Panc1 (cell line): ENCODE measurements around the gene KCNAB1. TPM values are rescaled to one million over a fixed set of nuclear protein-coding genes. Genes with fewer than 3 reads are reported as not detected.
"Not testable (repeated sequence)": the region's sequence is repeated elsewhere in the genome, so short reads cannot be mapped to it uniquely, and the experiment has no call there.

Experiments
- ATAC-seq: fragments of 200-7000 bp; cut with Tn5 transposase; 2 replicates; pipeline ENCODE4 v1.9.1; 2020; ENCODE audit warnings: mild to moderate bottlenecking, moderate library complexity
- BruUV-seq: library from RNA; stranded (reverse); fragments of 400-500 nt; replicated peaks from 2 replicates; lab custom pipeline; 2021; lab: Mats Ljungman, UMichigan
- CTCF ChIA-PET: fragments of 300-600 bp; sonication (Branson Sonifier 250); formaldehyde crosslinking; loops from one replicate; lab custom pipeline; 2022; ENCODE audit warnings: antibody characterized with exemption; lab: Charles Lee
- POLR2A ChIA-PET: fragments of 300-600 bp; sonication (Branson Sonifier 250); formaldehyde crosslinking; loops from one replicate; lab custom pipeline; 2022; ENCODE audit warnings: antibody characterized with exemption; lab: Charles Lee
- DNase-seq: peaks from one replicate; pipeline ENCODE4 v3.0.0-alpha.2; 2010; ENCODE audit warnings: low read depth, low spot score
- H3K27ac ChIP-seq: 2 replicates; pipeline ENCODE4 v1.5.1; 2011; ENCODE audit warnings: mild to moderate bottlenecking, low read length, inconsistent platforms
- H3K27me3 ChIP-seq: fragments of 200-500 bp; sonication (Bioruptor generic); 2 replicates; pipeline ENCODE4 v1.6.0; 2014; ENCODE audit warnings: low read length, inconsistent platforms; ENCODE audit not compliant: control insufficient read depth, insufficient read depth
- H3K36me3 ChIP-seq: fragments of 200-500 bp; sonication (Bioruptor generic); 2 replicates; pipeline ENCODE4 v1.5.1; 2014; ENCODE audit warnings: inconsistent platforms, mild to moderate bottlenecking, low read length, moderate library complexity; ENCODE audit not compliant: control insufficient read depth, insufficient read depth
- H3K4me1 ChIP-seq: 2 replicates; pipeline ENCODE4 v1.5.1; 2011; ENCODE audit warnings: inconsistent platforms, mild to moderate bottlenecking, low read length, moderate library complexity; ENCODE audit not compliant: control insufficient read depth, insufficient read depth
- H3K4me3 ChIP-seq, 2 experiments: 2 replicates each; pipeline ENCODE4 v1.5.1; 2011 to 2012; ENCODE audit warnings: low read depth in 2 of 2, low read length in 2 of 2, mild to moderate bottlenecking in 2 of 2, inconsistent platforms in 1 of 2, moderate library complexity in 1 of 2
- H3K9me3 ChIP-seq: fragments of 200-500 bp; sonication (Bioruptor generic); 2 replicates; pipeline ENCODE4 v1.5.1; 2014; ENCODE audit warnings: low read depth, mild to moderate bottlenecking, inconsistent platforms, low read length, moderate library complexity; ENCODE audit not compliant: control insufficient read depth, insufficient read depth
- POLR2AphosphoS5 ChIP-seq: IDR thresholded peaks from 2 replicates; pipeline ENCODE4 v1.6.1; 2012; ENCODE audit warnings: mild to moderate bottlenecking, low read depth, low read length, moderate library complexity
- SIN3A ChIP-seq: IDR thresholded peaks from 2 replicates; pipeline ENCODE4 v1.6.1; 2012; ENCODE audit warnings: low read depth, mild to moderate bottlenecking, low read length, moderate library complexity, borderline replicate concordance; ENCODE audit not compliant: insufficient read depth
- TCF7L2 ChIP-seq: IDR thresholded peaks from 2 replicates; pipeline ENCODE4 v1.6.1; 2011; ENCODE audit warnings: mild to moderate bottlenecking, low read depth, low read length, inconsistent platforms
- in situ Hi-C: cut with HindIII; loops from 2 replicates; pipeline ENCODE4 v1.10.0; 2016; ENCODE audit warnings: low sequenced_read_pairs, low pct_unique_long_range_greater_than_20kb
- intact Hi-C: fragments of 100-400 bp; cut with micrococcal nuclease; formaldehyde crosslinking; loops from one replicate; pipeline ENCODE4 v1.10.0; 2022; ENCODE audit not compliant: unreplicated experiment
- total RNA-seq: library from RNA; stranded (reverse); gene quantifications from one replicate; pipeline ENCODE4 v1.2.1, GENCODE V29; 2021; ENCODE audit not compliant: unreplicated experiment
- TF ChIP-seq, protein P1 (sequence below): fragments of 450-650 bp; IDR thresholded peaks from 2 replicates; pipeline ENCODE4 v1.5.1; 2017; ENCODE audit warnings: mild to moderate bottlenecking
- TF ChIP-seq, protein P2 (sequence below), 2 experiments: IDR thresholded peaks; 2 replicates each; pipeline ENCODE4 v1.6.1; 2011 to 2012; ENCODE audit warnings: low read depth in 2 of 2, control low read depth in 1 of 2, low read length in 1 of 2, mild to moderate bottlenecking in 1 of 2, moderate library complexity in 1 of 2; ENCODE audit not compliant: insufficient read depth in 1 of 2

Gene KCNAB1
- total RNA-seq, 1 experiment from 2014 or later = not detected

DNA sequence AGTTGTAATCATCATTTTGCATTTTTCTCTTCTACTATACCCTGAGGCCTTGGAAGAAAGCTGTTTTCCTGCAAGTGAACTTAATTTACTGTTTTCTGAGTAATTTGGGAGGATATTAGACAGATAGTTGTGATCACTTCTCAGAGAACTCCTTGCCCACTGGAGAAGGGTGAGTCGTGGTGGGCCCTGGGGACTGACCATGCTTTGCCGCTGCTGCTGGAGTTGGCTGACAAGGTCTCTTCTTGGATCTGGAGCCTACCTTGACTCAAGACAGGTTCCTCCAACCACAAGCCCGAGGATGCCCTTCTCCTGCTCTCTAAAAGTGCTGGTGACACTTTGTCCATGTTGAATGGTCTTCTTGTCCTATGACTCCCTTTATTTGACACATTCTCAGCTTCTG, 68.4 kb downstream of the KCNAB1 start:
- ChIA-PET CTCF (no interaction called here), POLR2A (no interaction called here)
- H3K9me3 ChIP-seq = no peaks in the 10 kb centered on the region
- TF ChIP-seq, protein P1, sequence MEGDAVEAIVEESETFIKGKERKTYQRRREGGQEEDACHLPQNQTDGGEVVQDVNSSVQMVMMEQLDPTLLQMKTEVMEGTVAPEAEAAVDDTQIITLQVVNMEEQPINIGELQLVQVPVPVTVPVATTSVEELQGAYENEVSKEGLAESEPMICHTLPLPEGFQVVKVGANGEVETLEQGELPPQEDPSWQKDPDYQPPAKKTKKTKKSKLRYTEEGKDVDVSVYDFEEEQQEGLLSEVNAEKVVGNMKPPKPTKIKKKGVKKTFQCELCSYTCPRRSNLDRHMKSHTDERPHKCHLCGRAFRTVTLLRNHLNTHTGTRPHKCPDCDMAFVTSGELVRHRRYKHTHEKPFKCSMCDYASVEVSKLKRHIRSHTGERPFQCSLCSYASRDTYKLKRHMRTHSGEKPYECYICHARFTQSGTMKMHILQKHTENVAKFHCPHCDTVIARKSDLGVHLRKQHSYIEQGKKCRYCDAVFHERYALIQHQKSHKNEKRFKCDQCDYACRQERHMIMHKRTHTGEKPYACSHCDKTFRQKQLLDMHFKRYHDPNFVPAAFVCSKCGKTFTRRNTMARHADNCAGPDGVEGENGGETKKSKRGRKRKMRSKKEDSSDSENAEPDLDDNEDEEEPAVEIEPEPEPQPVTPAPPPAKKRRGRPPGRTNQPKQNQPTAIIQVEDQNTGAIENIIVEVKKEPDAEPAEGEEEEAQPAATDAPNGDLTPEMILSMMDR = no peak
- TF ChIP-seq SIN3A = no peak
- TF ChIP-seq POLR2AphosphoS5 = no peak
- TF ChIP-seq, protein P2, sequence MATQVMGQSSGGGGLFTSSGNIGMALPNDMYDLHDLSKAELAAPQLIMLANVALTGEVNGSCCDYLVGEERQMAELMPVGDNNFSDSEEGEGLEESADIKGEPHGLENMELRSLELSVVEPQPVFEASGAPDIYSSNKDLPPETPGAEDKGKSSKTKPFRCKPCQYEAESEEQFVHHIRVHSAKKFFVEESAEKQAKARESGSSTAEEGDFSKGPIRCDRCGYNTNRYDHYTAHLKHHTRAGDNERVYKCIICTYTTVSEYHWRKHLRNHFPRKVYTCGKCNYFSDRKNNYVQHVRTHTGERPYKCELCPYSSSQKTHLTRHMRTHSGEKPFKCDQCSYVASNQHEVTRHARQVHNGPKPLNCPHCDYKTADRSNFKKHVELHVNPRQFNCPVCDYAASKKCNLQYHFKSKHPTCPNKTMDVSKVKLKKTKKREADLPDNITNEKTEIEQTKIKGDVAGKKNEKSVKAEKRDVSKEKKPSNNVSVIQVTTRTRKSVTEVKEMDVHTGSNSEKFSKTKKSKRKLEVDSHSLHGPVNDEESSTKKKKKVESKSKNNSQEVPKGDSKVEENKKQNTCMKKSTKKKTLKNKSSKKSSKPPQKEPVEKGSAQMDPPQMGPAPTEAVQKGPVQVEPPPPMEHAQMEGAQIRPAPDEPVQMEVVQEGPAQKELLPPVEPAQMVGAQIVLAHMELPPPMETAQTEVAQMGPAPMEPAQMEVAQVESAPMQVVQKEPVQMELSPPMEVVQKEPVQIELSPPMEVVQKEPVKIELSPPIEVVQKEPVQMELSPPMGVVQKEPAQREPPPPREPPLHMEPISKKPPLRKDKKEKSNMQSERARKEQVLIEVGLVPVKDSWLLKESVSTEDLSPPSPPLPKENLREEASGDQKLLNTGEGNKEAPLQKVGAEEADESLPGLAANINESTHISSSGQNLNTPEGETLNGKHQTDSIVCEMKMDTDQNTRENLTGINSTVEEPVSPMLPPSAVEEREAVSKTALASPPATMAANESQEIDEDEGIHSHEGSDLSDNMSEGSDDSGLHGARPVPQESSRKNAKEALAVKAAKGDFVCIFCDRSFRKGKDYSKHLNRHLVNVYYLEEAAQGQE (IDR thresholded peaks at IDR 0.05; ENCODE audit: insufficient read depth in 1 of 2, low read depth in 2 of 2, low read length in 1 of 2) = no peak
- TF ChIP-seq TCF7L2 = no peak
- no peaks in the 10 kb centered on the region for H3K27me3 ChIP-seq
- H3K4me1 ChIP-seq = no peaks in the 10 kb centered on the region
- ATAC-seq (no peak), DNase-seq (no peak)
- H3K27ac ChIP-seq = no peak overlapping the region
- no peaks in the 10 kb centered on the region for H3K36me3 ChIP-seq
- in situ Hi-C loops = no loop called here
- intact Hi-C loops = no loop called here
- no peak overlapping the region for H3K4me3 ChIP-seq
- no TSS peak for BruUV-seq

DNA sequence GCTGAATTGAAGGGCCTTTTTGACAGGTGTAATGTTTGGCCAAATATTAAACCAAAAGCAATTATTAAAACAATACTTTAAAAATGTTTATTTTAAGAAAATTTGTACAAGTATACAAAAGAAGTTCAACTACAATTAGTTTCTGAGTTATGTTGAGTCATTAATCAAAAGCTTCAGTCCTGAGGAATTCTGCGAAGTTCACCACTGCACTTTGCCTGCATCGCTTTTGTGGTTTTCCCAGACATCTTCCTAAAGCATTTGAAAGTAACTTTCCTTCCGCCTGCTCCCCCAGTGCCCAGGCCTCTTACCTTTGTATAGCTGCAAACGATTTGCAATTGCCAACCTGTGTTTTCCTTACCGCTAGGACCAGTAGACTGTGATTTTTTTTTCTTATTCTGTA, 69.5 kb downstream of the KCNAB1 start:
- TF ChIP-seq, protein P2 (IDR thresholded peaks at IDR 0.05; ENCODE audit: insufficient read depth in 1 of 2, low read depth in 2 of 2, low read length in 1 of 2) = no peak
- TF ChIP-seq, protein P1 = no peak
- no peak for TF ChIP-seq SIN3A
- no peak for TF ChIP-seq TCF7L2
- TF ChIP-seq POLR2AphosphoS5 = no peak
- Histone ChIP-seq H3K27me3 (no peaks in the 10 kb centered on the region), H3K27ac (no peak overlapping the region), H3K36me3 (no peaks in the 10 kb centered on the region), H3K4me1 (no peaks in the 10 kb centered on the region), H3K4me3 (no peak overlapping the region), H3K9me3 (no peaks in the 10 kb centered on the region)
- no peak for ATAC-seq
- intact Hi-C loops = no loop called here
- in situ Hi-C loops = no loop called here
- ChIA-PET POLR2A (no interaction called here), CTCF (no interaction called here)
- DNase-seq = no peak
- no TSS peak for BruUV-seq

DNA sequence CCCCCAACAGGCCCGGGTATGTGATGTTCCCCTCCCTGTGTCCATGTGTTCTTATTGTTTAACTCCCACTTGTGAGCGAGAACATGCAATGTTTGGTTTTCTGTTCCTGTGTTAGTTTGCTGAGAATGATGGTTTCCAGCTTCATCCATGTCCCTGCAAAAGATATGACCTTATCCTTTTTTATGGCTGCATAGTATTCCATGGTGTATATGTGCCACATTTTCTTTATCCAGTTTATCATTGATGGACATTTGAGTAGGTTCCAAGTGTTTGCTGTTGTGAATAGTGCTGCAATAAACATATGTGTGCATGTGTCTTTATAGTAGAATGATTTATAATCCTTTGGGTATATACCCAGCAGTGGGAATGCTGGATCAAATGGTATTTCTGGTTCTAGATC, 74.6 kb downstream of the KCNAB1 start:
- CTCF ChIA-PET, intact Hi-C loops, BruUV-seq: not testable (repeated sequence)

DNA sequence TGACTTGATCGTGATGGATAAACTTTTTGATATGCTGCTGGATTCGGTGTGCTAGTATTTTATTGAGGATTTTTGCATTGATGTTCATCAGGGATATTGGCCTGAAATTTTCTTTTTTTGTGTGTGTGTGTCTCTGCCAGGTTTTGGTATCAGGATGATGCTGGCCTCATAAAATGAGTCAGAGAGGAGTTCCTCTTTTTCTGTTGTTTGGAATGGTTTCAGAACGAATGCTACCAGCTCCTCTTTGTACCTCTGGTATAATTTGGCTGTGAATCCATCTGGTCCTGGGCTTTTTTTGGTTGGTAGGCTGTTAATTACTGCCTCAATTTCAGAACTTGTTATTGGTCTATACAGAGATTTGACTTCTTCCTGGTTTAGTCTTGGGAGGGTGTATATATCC, 76.8 kb downstream of the KCNAB1 start:
- ATAC-seq, in situ Hi-C loops, intact Hi-C loops, CTCF ChIA-PET, DNase-seq, H3K4me1 ChIP-seq, H3K27me3 ChIP-seq, H3K9me3 ChIP-seq, POLR2A ChIA-PET, H3K4me3 ChIP-seq, H3K27ac ChIP-seq, H3K36me3 ChIP-seq, BruUV-seq: not testable (repeated sequence)

More for the DNA sequence above, 74.6 kb downstream of the KCNAB1 start:
- H3K27me3 ChIP-seq, ATAC-seq, in situ Hi-C loops, H3K27ac ChIP-seq, POLR2A ChIA-PET, H3K4me1 ChIP-seq, DNase-seq, H3K4me3 ChIP-seq, H3K36me3 ChIP-seq, H3K9me3 ChIP-seq: not testable (repeated sequence)
